ENCODE results near the gene MLXIP. TPM values are rescaled to one million over a fixed set of nuclear protein-coding genes. Genes with fewer than 3 reads are reported as not detected.
A peak's percentile ranks its signal among the peaks of the same experiment; 100 is the strongest.

The MLXIP gene
- total RNA-seq, 6 experiments from 2014 or later, result 19.0 to 23.8 (median 21.7) TPM

GRCh38 chr12:122097927-122098756 is 19.6 kb downstream of the MLXIP start:
- peak overlapping the region; percentile 20; the same call in 1 of the 2 replicates for H3K27ac Mint-ChIP-seq
- peaks cover 30% of the 10 kb centered on the region for H3K4me1 Mint-ChIP-seq (ENCODE audit: low read depth)
- TF ChIP-seq CTCF (IDR thresholded peaks at IDR 0.05), result no peak
- peak overlapping the region; percentile 31; the same call in 1 of the 2 replicates for H3K4me3 Mint-ChIP-seq
- H3K9me3 Mint-ChIP-seq, result no peaks in the 10 kb centered on the region
- 0 out of 2 replicates have a peak, but pooled peaks cover 3% of the 10 kb centered on the region for H3K36me3 Mint-ChIP-seq (ENCODE audit: low read depth)
- H3K27me3 Mint-ChIP-seq (ENCODE audit: insufficient read depth), result peaks cover 4% of the 10 kb centered on the region
- DNase-seq, result peak; percentile 43

DNA sequence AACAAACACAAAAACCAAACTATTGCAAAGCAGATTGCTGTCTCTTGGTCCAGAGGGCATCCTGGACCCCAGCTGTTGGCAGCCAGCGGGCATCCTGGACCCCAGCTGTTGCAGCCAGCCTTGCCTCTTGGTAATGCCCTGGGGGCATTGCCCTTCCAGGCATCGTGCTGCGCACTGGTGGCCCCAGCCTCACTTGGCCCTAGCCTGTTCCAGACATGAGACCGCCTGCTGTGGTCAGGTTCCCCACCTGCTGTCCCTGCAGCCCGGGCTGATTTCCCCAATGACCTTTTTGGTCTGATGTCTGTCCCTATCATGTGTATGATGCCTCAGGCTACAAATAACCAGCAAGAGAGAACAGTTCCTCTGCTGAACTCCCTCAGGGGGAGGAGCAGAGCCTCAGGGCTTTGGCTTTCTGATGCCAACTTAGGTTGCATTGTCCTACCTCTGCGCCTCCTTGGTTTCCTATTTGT is 20.8 kb downstream of the MLXIP start:
- peaks cover 4% of the 10 kb centered on the region for H3K27me3 Mint-ChIP-seq (ENCODE audit: insufficient read depth)
- H3K4me3 Mint-ChIP-seq, result no peak overlapping the region
- TF ChIP-seq CTCF (IDR thresholded peaks at IDR 0.05), result no peak
- no peak overlapping the region for H3K27ac Mint-ChIP-seq
- H3K9me3 Mint-ChIP-seq, result no peaks in the 10 kb centered on the region
- no peak for DNase-seq
- peaks cover 30% of the 10 kb centered on the region for H3K4me1 Mint-ChIP-seq (ENCODE audit: low read depth)
- H3K36me3 Mint-ChIP-seq (ENCODE audit: low read depth), result peaks cover 3% of the 10 kb centered on the region; the same call in 1 of the 2 replicates

- no peak overlapping the region for H3K27ac Mint-ChIP-seq
Observed at GRCh38 chr12:122099856-122100255, 21.3 kb downstream of the MLXIP start.

DNA sequence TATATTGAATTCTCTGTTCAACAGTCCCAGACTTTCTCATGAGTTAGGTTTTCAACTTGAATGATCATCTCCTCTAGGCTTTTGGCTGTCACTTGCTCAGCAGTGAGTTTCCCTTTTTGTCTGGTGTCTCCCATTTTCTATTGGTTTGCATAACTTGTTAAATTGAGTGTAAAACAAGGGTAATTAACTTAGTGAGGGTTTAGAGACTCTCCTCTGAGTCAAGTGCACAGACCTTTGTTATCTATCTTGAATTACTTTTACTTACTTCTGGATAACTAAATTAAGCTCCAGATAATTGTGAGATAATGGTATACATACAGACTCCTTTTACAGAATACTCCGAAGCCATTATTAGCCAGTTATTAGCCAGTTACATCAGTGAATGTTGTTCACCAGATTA is 22.0 kb downstream of the MLXIP start:
- H3K36me3 Mint-ChIP-seq (ENCODE audit: low read depth), result peaks cover 7% of the 10 kb centered on the region; the same call in 1 of the 2 replicates
- no peak for TF ChIP-seq CTCF (IDR thresholded peaks at IDR 0.05)
- peaks cover 4% of the 10 kb centered on the region for H3K27me3 Mint-ChIP-seq (ENCODE audit: insufficient read depth)
- no peak overlapping the region for H3K27ac Mint-ChIP-seq
- H3K9me3 Mint-ChIP-seq, result no peaks in the 10 kb centered on the region
- no peak for DNase-seq
- no peak overlapping the region for H3K4me3 Mint-ChIP-seq
- H3K4me1 Mint-ChIP-seq (ENCODE audit: low read depth), result peaks cover 30% of the 10 kb centered on the region

More at GRCh38 chr12:122099856-122100255, 21.3 kb downstream of the MLXIP start:
- H3K27me3 Mint-ChIP-seq (ENCODE audit: insufficient read depth), result peaks cover 4% of the 10 kb centered on the region
- no peak for TF ChIP-seq CTCF (IDR thresholded peaks at IDR 0.05)
- peaks cover 5% of the 10 kb centered on the region; the same call in 1 of the 2 replicates for H3K36me3 Mint-ChIP-seq (ENCODE audit: low read depth)
- H3K9me3 Mint-ChIP-seq, result no peaks in the 10 kb centered on the region
- H3K4me3 Mint-ChIP-seq, result no peak overlapping the region
- DNase-seq, result no peak
- H3K4me1 Mint-ChIP-seq (ENCODE audit: low read depth), result peaks cover 30% of the 10 kb centered on the region

DNA sequence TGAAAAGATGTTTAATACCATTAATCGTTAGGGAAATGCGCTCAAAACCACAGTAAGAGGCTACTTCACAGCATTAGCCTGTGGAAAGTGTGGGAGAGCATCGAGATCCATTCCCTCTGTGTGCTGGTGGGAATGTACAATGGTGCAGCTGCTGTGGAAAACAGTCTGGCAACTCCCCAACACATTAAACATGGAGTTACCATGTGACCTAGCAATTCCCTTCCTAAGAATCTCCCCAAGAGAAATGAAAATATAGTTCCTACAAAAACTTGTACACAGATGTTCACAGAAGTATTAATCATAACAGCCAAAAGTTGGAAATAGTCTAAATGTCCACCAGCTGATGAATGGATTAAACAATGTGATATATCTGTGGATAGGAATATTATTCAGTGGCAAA is 23.8 kb downstream of the MLXIP start:
- no peak for DNase-seq
- Mint-ChIP-seq H3K36me3 (ENCODE audit: low read depth) (peaks cover 7% of the 10 kb centered on the region; the same call in 1 of the 2 replicates), H3K9me3 (no peaks in the 10 kb centered on the region), H3K27me3 (ENCODE audit: insufficient read depth) (peaks cover 3% of the 10 kb centered on the region; the same call in 1 of the 2 replicates), H3K4me1 (ENCODE audit: low read depth) (peaks cover 33% of the 10 kb centered on the region), H3K4me3 (no peak overlapping the region), H3K27ac (no peak overlapping the region)
- TF ChIP-seq CTCF (IDR thresholded peaks at IDR 0.05), result no peak
